ENCODE results near the gene CFAP61.

Gene CFAP61

GRCh38 chr20:20199361-20200160 is 147.2 kb downstream of the CFAP61 start:
- Histone ChIP-seq H3K36me3 (ENCODE audit: insufficient read depth, low read length) (no peaks in the 10 kb centered on the region), H3K4me2 (ENCODE audit: low read depth, low read length, poor library complexity, severe bottlenecking) (no peak overlapping the region), H3K4me3 (ENCODE audit: low read length, poor library complexity, severe bottlenecking) (no peak overlapping the region), H3K9ac (ENCODE audit: low read depth, low read length, poor library complexity, severe bottlenecking) (no peak overlapping the region), H2AFZ (ENCODE audit: low read length) (no peak overlapping the region), H3F3A (ENCODE audit: low read depth) (no peaks in the 10 kb centered on the region), H3K9me2 (replicated peaks; ENCODE audit: low read depth, low read length) (no peaks in the 10 kb centered on the region), H3K4me1 (ENCODE audit: insufficient read depth, low read length, poor library complexity, severe bottlenecking) (no peaks in the 10 kb centered on the region), H3K79me2 (ENCODE audit: insufficient read depth, low read length) (no peaks in the 10 kb centered on the region), H3K27me3 (ENCODE audit: insufficient read depth, low read length, poor library complexity, severe bottlenecking) (no peaks in the 10 kb centered on the region), H4K20me1 (ENCODE audit: insufficient read depth, low read length, poor library complexity, severe bottlenecking) (no peaks in the 10 kb centered on the region), H3K9me3 (ENCODE audit: insufficient read depth, low read depth, low read length) (no peaks in the 10 kb centered on the region)
- TF ChIP-seq EZH2phosphoT487 (IDR thresholded peaks at IDR 0.05; ENCODE audit: borderline replicate concordance) = no peak

GRCh38 chr20:20201124-20201523 is 148.8 kb downstream of the CFAP61 start:
- Histone ChIP-seq H3K4me3 (ENCODE audit: low read length, poor library complexity, severe bottlenecking) (no peak overlapping the region), H3K9me2 (replicated peaks; ENCODE audit: low read depth, low read length) (no peaks in the 10 kb centered on the region), H3K27me3 (ENCODE audit: insufficient read depth, low read length, poor library complexity, severe bottlenecking) (no peaks in the 10 kb centered on the region), H2AFZ (ENCODE audit: low read length) (no peak overlapping the region), H4K20me1 (ENCODE audit: insufficient read depth, low read length, poor library complexity, severe bottlenecking) (no peaks in the 10 kb centered on the region), H3K9me3 (ENCODE audit: insufficient read depth, low read depth, low read length) (no peaks in the 10 kb centered on the region), H3F3A (ENCODE audit: low read depth) (no peaks in the 10 kb centered on the region), H3K4me1 (ENCODE audit: insufficient read depth, low read length, poor library complexity, severe bottlenecking) (no peaks in the 10 kb centered on the region), H3K4me2 (ENCODE audit: low read depth, low read length, poor library complexity, severe bottlenecking) (no peak overlapping the region), H3K36me3 (ENCODE audit: insufficient read depth, low read length) (no peaks in the 10 kb centered on the region), H3K79me2 (ENCODE audit: insufficient read depth, low read length) (no peaks in the 10 kb centered on the region), H3K9ac (ENCODE audit: low read depth, low read length, poor library complexity, severe bottlenecking) (no peak overlapping the region)
- TF ChIP-seq EZH2phosphoT487 (IDR thresholded peaks at IDR 0.05; ENCODE audit: borderline replicate concordance) = no peak
- TF ChIP-seq CTCF (conservative IDR thresholded peaks at IDR 0.05; ENCODE audit: low read length) = no peak

DNA sequence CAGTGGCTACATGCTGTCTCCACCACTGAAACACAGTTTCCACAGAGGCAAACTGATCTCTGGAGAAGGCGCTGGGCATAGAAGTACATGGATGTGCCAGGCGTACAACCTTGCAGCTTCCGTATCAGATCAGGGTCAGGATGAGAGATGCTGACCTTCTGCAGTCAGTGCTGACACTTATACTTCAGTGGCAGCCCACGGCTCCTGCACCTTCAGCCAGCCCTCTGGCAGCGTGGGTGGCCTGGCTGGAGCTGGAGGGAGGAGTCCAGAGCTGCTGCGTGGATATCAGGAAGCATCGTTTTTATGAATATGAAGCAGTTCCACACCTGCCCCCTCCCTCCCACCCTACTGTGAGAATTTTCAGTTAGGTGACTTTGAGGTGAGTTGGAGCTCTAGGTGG is 149.3 kb downstream of the CFAP61 start:
- no peak overlapping the region for H2AFZ ChIP-seq (ENCODE audit: low read length)
- no peaks in the 10 kb centered on the region for H3K79me2 ChIP-seq (ENCODE audit: insufficient read depth, low read length)
- H3K4me1 ChIP-seq (ENCODE audit: insufficient read depth, low read length, poor library complexity, severe bottlenecking) = no peaks in the 10 kb centered on the region
- H3K9ac ChIP-seq (ENCODE audit: low read depth, low read length, poor library complexity, severe bottlenecking) = no peak overlapping the region
- H4K20me1 ChIP-seq (ENCODE audit: insufficient read depth, low read length, poor library complexity, severe bottlenecking) = no peaks in the 10 kb centered on the region
- H3K9me2 ChIP-seq (replicated peaks; ENCODE audit: low read depth, low read length) = no peaks in the 10 kb centered on the region
- H3K36me3 ChIP-seq (ENCODE audit: insufficient read depth, low read length) = no peaks in the 10 kb centered on the region
- no peaks in the 10 kb centered on the region for H3F3A ChIP-seq (ENCODE audit: low read depth)
- no peak overlapping the region for H3K4me2 ChIP-seq (ENCODE audit: low read depth, low read length, poor library complexity, severe bottlenecking)
- no peaks in the 10 kb centered on the region for H3K27me3 ChIP-seq (ENCODE audit: insufficient read depth, low read length, poor library complexity, severe bottlenecking)
- no peak overlapping the region for H3K4me3 ChIP-seq (ENCODE audit: low read length, poor library complexity, severe bottlenecking)
- TF ChIP-seq CTCF (conservative IDR thresholded peaks at IDR 0.05; ENCODE audit: low read length) (no peak), EZH2phosphoT487 (IDR thresholded peaks at IDR 0.05; ENCODE audit: borderline replicate concordance) (no peak)
- no peaks in the 10 kb centered on the region for H3K9me3 ChIP-seq (ENCODE audit: insufficient read depth, low read depth, low read length)

- Histone ChIP-seq H3K4me3 (ENCODE audit: low read length, poor library complexity, severe bottlenecking) (no peak overlapping the region), H3K79me2 (ENCODE audit: insufficient read depth, low read length) (no peaks in the 10 kb centered on the region), H3F3A (ENCODE audit: low read depth) (no peaks in the 10 kb centered on the region), H3K36me3 (ENCODE audit: insufficient read depth, low read length) (no peaks in the 10 kb centered on the region), H3K4me1 (ENCODE audit: insufficient read depth, low read length, poor library complexity, severe bottlenecking) (no peaks in the 10 kb centered on the region), H3K9me3 (ENCODE audit: insufficient read depth, low read depth, low read length) (no peaks in the 10 kb centered on the region), H3K27me3 (ENCODE audit: insufficient read depth, low read length, poor library complexity, severe bottlenecking) (no peaks in the 10 kb centered on the region), H2AFZ (ENCODE audit: low read length) (no peak overlapping the region), H4K20me1 (ENCODE audit: insufficient read depth, low read length, poor library complexity, severe bottlenecking) (no peaks in the 10 kb centered on the region), H3K9ac (ENCODE audit: low read depth, low read length, poor library complexity, severe bottlenecking) (no peak overlapping the region), H3K9me2 (replicated peaks; ENCODE audit: low read depth, low read length) (no peaks in the 10 kb centered on the region), H3K4me2 (ENCODE audit: low read depth, low read length, poor library complexity, severe bottlenecking) (no peak overlapping the region)
- TF ChIP-seq CTCF (conservative IDR thresholded peaks at IDR 0.05; ENCODE audit: low read length) = no peak
Measured at GRCh38 chr20:20202768-20203167, 150.4 kb downstream of the CFAP61 start.

All from Loucy (cell line).